UCSD-AML1 (cell line): Measurements from ENCODE around the gene HMX2.

Experiments used
- DNase-seq: peaks from one replicate; lab custom pipeline; 2025; ENCODE audit not compliant: unreplicated experiment; lab: John Stamatoyannopoulos, UW

The HMX2 gene

DNA sequence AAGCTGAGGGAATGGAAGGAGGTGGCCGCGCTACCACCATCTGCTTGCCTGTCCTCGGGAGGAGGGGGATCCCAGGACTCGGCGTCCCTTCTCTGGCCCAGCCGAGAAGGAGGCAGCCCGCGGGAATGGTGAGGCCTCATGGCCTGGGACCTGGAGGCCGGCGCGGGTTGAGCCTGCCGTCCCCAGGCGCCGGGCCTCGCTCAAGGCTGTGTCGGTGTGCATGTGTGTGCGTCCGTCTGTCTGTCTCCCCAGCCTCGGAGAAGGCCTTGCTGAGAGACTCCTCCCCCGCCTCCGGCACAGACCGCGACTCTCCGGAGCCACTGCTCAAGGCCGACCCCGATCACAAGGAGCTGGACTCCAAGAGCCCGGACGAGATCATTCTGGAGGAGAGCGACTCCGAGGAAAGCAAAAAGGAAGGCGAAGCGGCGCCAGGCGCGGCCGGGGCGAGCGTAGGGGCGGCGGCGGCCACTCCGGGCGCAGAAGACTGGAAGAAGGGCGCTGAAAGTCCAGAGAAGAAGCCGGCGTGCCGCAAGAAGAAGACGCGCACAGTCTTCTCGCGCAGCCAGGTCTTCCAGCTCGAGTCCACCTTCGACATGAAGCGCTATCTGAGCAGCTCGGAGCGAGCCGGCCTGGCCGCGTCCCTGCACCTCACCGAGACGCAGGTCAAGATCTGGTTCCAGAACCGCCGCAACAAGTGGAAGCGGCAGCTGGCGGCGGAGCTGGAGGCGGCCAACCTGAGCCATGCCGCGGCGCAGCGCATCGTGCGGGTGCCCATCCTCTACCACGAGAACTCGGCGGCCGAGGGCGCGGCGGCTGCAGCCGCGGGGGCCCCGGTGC lies 10.9 kb upstream of the HMX2 start:
- peak; percentile 46 for DNase-seq

DNA sequence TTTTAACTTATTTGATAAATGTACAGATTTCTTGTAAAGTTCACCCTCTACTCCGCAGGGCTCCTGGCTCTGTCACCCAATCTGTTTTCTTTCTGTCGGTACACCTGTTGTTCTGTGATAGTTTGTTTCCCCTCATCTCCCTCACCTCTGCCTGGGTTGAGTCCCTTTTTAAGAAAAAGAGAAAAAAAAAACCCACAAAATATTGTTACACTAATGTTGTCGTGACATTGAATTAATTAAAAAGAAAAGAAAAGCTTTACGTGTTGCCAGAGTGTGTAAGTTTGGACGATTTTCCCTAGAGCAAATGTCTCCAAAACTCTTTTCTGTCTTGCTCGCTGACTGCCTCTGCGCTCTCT lies 8.8 kb upstream of the HMX2 start:
- no peak for DNase-seq

DNA sequence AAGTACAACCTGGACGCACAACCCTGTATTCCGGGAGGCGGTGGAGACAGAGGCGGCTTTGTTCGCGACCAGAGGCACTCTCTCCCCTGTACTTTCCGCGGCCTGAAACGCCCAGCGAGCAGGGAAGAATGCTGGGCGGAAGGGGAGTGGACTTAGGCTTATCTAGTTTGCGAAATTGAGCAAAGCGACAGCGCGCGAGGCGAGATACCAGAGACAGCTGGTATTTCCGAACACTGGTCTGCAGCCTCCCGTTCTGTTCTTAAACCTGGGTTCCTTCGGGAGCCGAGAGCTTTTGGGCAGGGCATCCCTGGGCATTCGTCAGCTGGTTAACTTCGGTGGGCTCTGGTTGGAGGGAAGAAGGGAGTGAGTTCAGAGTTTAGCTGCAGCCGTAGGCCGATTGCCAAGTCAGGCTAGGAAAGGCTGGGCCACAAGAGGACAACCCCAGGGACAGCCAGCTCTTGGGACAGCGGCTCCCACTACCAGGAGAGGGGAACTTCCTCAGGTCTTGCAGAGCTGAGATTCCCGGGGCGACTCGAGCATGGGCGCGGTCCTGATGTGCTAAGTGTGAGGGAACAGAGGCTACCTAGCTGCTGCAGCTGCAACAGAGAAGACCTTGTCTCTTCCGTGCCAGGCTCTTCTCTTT lies 8.3 kb upstream of the HMX2 start:
- DNase-seq: no peak

DNA sequence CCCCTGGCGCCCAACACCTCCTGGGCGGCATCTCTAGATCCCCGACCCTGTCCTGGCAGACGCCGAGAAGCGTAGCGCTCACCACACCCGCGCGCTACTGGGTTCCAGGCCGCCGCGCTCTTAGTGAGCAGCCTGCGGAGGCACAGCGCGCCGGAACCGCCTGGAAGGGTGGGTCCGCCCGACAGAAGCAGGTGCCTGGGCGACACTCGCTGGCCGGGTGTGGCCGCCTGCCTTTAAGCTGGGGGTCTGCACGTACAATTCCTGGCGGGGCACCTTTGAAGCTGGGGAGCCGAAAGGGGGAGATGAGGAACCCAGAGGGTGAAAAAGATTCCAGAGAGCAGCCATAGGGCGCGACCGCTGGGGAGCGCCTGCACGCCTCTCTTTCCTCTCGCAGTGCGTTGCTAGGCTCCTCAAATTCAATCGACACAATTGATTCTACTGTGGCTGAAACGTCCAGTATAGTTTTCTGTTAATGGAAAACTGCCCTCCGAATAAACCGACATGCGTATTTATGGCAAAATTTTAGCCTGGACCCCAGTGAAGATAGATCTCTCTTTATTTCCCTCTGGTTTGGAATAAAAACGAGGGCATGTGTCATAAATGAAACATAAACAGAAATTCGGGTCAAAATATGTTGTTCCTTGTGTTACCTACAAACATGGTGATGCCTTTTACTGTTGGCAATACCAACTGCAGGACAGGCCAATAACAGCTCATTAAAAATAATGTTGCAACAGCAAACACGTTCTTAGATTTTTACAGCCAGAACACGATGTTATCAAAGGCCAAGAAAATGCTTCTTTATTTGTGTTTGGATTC lies 7.6 kb upstream of the HMX2 start:
- no peak for DNase-seq

DNA sequence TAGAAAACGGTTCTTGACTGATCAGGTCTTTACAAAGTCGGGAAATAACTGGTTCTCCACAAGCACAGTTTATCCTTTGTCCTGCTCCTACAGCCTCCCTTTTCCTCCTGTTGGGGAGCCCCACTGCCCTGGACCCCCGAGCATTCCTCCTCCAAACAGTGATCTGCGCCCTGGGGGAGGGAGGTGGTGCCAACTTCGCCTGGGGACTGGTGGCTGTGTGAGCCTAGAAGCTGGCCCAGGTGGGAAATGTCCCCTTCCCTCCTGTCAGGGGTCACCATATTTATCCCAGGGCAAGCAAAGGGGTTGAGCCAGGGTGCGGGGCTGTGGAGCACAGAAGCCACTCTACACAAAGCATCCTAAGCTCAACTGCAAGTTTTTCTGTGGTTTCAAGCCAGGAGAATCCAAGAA lies 6.9 kb upstream of the HMX2 start:
- no peak for DNase-seq

DNA sequence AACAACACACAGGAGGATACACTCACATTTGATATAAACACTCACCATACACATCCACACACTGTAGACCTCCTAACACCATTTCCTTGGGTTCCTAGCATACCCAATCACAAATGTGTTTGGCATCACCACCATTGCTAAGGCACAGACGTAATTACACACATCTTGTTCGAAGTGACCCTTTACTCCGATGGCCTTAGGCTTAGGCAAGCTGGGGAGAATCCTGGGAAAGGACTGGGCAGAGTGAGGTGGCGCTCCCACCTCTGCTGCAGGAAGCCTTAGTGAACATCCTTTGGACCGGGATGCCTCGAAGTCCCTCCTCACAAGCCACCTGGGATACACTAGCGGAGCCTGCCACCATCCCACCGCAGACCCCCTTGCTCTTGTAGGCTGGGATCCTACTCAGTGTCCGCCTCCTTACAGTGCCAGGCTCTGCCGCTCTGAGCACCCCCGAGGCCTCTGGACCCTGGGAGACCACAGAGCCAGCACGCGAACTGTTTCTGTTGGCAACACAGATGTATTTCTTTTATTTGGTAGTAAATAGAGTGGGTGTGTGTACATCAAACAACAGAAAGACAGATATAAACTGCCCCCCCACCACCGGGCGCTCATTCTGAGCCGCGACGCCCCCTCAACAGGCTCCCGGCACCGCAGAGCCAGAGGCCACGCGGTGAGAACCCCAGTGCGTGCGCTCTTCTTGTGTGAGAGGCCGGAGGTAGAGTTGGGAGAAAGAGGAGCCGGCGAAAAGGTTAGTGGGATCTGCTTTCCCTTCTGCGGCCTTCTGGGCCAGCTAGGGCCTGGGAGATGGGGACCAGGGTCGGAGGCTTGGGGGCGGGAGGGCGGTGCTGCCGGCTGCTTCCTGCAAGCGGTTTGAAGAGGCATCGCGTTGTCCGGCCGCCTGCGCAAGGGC lies 5.9 kb upstream of the HMX2 start:
- no peak for DNase-seq

DNA sequence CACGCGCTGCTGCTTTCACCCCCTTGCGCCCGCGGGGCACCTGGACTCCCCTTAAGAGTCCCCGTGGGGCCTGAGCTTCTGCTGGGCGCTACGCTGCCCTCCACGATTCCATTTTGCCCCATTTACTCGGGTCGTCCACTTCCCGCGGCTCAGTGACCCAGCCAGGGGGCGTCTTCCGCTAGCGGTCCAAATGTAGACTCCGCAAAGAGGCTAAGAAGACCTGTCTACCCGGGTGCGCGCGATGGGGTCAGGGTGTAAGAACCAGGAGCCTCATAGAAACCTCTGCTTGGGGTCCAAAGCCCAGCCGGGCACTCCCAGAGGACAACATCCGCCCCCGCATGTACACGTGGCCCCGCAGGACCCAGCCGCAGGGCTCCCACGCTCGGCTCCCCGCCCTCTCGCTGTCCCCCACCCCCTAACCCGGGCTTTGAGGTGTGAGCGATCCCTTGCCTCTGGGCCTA lies 5.2 kb upstream of the HMX2 start:
- no peak for DNase-seq

DNA sequence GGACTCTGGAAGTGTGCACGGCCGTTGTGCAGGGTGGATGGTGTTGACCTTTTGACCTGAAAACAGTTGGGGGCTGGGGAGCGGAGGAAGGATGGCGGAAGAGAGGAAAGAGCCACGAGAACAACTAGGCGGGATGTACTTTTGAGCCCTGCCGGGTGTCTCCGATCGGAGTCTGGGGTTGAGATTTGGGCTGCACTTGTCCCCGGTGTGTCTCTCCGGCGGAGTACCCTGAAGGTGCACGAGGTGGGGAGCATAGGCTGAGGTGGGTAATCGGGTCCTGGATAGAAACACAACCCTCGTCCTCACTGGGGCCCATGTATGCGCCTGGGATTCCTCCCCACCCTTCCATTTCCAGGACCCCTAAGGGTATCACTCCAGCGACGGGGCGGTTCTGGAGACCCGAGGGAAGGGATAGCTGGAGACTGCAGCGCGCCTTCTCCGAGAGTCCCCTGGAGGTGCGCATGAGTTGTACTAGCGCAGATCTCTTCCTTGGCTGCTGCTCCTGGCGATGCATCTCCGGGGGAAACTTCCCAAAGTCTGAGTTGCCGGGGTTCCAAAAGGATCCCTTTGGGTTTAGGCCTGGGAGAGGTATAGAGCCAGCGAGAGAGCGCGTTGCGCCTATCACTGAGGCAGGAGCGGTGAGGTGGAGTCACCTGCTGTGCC lies 4.6 kb upstream of the HMX2 start:
- DNase-seq: no peak

DNA sequence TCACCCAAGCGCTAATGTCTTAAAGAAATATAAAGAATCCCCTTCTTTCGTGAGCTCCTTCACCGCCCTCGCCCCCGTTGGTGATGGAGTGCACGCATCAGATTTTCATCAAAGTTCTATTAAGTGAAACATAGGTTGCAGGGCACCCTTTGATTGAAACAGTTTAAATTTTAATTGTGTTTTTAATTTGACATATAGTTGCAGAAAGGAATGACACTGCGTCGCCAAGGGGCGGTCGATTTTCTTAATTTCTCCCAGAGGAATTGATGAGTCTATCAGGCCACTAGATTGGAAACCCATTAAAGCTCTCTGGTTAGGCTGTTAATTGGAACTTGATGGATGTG lies 4.1 kb upstream of the HMX2 start:
- DNase-seq: no peak

DNA sequence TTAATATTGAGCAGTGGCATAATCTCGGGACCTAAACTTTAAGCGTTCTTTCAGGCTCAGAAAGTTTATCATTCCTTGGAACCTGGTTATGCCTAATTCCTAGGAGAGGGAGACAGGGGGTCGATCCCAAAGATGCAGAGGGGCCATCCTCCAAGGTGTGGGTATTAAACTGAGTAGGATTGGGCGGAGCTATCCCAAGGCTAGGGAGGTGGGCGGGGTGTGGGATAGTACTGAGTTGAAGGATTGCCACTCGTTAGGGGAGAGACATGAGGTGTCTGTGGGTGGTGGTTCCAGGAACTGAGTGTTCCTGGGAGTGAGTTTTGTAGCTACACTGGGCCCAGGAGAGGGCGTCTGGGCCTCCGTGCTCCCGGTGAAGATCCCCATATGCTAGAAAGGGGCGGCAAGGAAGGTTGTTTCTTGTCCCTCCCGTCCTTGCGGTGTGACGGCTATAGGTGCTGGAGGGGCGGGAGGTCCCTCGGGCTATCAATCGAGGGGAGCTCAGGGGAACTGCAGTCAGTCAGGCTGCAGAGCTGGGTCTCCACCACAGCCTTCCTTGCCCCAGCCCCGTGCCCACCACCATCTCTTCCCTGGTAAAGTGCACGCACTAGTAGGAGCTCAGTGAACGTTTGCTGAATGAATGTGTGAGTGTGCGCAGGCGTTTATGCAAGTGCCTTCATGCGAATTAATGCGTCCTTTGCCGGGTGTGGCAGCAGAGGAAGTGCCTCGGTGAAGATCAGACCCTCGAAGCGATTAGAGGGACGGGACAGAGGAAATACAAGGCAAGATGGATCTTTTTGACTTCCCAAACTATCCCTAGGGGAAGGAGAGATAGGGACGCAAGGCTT lies 3.0 kb upstream of the HMX2 start:
- DNase-seq: no peak

DNA sequence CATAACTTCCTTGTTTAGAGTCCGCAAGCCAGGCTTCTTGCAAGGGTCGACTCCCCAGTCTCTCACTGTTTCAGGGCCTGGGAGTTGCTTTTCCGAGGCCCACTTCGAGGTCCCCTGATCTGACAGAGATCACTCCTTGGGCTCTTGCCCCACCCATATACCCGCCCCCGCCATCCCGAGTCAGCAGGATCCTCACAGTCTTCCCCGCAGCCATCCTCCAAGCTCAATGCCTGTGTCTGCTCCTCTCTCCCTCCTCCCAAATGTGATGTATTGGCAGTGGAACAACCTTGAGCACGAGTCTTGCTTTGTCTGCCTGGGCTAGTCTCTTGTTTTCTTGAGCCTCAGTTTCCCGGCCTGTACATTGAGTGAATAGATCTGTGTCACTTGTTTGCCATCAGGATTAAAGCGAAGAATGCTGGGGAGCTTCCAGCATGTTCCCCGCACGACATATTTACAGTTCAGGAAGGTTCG lies 2.4 kb upstream of the HMX2 start:
- DNase-seq: no peak

DNA sequence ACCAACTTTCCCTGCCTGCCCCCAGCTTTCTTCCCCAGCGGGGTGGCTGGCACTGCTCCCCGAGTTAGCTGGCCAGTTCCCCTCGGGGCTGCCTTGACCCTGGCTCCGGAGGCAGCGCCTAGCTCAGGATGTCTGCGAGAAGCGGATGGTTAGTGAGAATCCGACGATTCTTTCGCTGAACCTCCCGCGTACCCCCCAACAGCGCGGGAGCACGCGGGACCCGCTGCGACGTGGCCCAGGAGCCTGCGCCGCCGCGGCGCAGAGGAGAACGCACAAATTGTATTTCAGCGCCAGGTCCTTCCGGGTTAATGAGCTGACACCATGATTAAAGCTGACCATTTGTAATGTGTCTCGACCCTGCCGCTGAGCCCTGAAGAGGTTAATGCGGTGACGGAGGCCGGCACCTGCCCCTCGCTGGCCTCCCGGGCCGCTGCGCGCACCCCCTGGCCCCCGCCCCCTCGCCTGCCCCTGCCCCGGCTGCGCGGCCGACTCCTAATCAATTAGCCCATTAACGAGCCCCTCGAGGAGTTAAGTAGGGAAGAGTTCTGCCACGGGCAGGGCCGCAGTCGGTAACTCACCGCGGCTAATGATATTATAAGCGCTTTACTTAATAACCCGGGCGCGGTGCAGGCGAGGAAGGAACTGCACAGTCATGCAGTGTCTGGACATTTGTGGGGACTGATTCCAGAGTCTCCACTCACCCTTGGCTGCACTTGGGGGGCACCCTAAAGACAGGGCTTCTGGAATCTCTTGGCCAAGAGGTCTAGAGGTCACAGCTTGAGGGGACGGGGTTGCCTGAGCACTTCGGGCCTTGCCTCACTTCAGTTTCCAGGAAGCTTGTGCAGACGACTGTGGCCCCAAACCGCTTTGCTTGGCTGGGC lies 1.7 kb upstream of the HMX2 start:
- DNase-seq: no peak

DNA sequence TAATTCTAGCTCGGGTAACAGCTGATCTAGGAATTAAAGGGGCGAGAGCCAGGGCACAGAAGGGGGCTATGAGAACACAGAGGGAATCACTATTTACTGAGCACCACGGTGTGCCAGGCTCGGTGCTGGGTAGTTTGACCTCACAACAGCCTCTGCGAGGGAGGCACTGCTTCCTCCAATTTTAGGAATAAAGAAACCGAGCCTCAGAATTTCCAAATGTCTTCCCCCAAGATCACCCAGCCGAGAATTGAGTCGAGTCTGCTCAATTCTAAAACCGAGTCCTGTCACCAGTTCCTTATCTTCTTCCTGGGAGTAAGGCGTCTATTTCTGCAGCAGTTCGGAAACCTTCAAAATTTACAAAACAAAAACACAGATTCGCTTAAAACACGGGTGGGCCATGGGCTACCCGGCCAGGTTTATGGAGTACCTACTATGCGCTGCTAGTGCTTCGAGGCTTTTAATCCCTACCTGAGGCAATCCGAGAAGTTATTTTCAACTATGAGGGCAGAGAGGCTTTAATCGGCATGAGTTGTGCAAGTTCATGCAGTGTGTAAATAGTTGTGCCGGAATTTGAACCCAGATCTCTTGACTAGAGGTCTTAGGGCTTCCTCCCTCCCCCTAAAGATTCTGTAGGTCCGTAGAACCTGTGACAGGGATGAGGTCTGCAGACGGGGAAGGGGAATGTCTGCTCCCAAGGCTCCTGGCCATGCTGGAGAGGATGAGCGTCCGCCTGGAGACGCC lies 872 bp upstream of the HMX2 start:
- DNase-seq: no peak

DNA sequence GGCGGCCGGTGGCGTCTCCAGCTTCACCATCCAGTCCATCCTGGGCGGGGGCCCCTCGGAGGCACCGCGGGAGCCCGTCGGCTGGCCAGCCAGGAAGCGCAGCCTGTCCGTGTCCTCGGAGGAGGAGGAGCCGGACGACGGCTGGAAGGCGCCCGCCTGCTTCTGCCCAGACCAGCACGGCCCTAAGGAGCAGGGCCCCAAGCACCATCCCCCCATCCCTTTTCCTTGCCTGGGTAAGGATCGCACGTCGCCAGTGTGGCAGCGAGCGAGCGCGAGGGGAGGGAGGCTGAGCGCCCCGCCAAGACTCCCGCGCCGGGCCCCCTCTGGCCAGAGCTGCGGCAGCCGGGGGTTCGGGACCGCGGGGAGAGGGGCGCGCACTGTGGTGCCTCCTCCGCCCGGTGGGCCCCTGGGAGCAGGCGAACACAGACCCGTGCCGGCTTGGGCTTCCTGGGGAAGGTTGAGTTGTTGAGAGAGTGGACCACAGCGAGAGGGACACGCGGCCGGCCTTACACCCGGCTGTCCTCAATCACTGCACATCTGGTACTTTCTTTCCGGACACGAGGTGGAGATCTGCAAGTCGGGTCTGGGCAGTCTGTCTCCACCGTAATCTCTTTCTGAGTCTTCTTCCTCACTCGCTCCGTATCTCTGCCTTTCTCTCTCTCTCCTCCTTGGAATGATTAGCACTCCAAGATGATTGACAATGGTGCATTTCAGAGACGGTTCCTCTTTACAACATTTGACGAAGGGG lies 652 bp downstream of the HMX2 start:
- DNase-seq: no peak

DNA sequence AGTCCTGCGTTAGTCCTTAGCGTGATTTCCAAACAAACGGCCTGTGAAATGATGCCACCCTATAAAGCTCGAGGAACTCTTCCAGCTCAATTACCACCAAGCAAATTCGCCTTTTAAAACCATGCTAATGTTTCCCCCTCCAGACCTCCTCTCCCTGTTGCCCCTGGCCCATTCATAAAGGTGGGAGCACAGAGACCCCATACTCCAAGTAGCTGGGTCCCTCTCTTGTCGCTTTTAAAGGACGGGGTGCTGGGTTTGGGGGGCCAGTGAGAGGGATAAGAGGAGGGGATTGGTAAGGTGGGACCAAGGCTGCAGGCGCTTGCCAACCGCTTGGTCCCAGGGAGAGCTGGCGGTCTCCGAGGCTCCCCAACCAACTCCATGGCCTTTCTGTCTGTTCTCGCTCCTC lies 1.2 kb downstream of the HMX2 start:
- no peak for DNase-seq

DNA sequence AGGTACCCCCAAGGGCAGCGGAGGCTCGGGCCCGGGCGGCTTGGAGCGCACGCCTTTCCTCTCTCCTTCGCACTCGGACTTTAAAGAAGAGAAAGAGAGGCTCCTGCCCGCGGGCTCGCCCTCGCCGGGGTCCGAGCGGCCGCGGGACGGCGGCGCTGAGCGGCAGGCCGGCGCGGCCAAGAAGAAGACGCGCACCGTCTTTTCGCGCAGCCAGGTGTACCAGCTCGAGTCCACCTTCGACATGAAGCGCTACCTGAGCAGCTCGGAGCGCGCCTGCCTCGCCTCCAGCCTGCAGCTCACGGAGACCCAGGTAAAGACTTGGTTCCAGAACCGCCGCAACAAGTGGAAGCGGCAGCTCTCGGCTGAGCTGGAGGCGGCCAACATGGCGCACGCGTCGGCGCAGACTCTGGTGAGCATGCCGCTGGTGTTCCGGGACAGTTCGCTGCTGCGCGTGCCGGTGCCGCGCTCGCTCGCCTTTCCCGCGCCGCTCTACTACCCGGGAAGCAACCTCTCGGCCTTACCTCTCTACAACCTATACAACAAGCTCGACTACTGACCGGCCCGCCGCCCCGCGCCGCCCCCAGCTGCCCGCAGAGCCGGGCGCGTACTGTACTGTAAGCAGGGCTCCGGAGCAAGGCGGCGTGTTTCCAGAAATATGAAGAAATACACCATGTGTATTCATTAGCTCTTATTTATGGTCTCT lies 1.8 kb downstream of the HMX2 start:
- DNase-seq: no peak
